ENCODE results near the gene SPEN.
"Not testable (repeated sequence)": the region's sequence is repeated elsewhere in the genome, so short reads cannot be mapped to it uniquely, and the experiment has no call there.

The SPEN gene

DNA sequence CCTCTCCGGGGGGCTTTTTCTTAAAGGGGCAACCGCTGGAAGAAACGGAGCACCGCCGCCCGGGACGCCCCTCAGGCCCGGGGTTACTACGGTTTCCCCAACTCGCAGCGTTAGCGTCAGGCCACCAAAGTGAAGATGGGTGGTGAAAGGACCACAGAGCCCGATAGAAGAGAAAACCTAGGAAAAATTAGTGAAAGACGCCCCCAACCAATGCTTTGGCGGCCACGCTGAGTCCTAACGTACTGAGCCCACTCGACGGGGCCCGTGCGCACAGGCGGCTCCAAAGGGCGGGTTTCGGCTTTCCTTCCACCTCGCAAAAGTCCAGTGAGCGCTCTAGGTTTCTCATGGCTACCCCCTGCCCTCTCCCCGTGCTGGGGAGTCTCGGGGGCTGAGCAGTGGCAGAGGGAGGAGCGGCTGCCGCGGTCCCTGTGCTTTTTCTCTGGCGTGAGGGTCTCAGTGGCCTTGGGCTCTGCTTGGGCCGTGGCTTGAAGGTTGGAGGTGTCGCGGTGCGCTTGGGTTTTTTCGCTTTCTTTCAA, 12.2 kb upstream of the SPEN start:
- no peak for DNase-seq

DNA sequence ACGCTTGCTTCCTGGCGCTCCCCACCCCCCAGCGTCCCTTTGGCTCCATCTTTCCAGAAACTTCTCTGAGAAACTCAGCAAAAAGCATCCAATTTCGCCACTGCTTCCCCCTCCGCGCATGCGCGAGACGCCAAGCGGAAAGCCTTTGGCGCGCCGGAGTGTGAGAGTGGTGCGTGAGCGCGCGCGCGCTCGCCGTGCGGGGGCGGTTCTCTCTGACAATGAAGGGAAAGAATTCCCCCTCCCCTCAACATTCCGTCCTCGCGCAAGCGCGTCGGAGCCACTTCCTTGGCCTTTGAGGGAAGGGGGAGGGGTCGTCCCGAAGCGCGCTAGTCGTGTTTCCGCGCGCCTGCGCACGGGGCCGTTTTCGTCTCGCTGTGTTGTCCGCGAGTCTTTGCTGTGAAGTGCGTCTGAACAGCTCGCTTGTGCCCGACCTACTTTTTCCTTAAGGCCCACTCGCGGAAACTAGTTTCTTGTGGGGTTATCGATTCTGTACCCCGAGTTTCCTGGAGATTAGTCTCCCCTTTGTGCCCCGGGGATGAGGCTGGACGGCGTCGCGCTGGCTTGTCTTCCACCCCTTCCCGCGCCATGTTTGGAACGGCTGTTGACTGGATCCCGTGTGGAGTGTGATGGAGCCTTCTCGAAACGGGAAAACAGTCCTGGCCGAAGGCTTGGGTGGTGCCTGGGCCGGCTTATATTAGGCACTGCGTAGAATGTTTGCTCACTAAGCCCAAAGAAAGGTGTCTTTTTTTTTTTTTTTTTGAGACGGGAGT, 11.6 kb upstream of the SPEN start:
- DNase-seq, result peak; percentile 99

DNA sequence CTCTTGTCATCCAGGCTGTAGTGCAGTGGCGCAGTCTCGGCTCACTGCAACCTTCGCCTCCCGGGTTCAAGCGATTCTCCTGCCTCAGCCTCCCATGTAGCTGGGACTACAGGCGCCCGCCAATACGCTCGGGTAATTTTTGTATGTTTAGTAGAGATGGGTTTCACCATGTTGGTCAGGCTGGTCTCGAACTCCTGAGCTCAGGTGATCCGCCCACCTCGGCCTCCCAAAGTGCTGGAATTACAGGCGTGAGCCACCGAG, 11.1 kb upstream of the SPEN start:
- not testable (repeated sequence) for DNase-seq

DNA sequence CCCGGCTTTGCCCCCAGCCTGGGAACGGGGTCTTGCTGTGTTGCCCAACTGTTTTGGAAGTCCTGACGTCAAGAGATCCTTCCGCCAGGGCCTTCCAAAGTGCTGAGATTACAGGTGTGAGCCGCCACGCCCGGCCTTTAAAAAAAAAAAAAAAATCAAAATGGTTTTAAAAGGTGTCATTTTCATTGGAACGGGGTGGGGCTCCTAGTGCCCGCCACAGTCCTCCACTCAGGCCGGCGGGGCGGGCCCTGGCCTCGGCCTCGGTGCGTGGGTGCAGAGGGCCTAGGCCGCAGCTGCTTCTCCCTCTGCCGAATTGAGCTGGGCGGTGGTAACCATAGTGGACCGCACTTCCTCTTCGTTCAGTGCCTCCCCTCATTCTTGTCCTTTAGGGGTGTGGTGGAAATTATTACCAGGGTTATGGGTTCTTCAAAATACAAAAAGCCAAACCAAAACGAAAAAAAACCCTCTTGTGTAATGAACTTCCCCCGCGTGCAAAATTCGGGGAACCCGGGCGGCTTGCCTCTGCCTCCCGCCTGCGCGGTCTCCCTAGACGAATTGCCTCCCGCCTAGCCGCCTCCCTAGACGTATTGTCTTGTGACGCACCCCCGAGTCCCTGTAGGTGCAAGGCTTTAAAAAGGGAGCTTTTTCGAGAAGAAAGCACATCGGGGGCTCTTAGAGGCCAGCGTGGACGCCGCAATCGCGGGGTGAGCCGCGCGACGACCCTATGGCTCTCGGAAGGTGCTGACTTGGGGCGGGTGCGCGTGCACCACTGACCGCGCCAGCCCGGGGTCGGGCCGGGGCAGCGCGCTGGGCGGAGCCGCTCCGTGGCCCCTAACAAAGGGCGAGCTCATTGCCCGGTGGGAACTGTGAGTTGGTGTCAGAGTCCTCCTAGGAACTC, 10.5 kb upstream of the SPEN start:
- DNase-seq, result no peak

DNA sequence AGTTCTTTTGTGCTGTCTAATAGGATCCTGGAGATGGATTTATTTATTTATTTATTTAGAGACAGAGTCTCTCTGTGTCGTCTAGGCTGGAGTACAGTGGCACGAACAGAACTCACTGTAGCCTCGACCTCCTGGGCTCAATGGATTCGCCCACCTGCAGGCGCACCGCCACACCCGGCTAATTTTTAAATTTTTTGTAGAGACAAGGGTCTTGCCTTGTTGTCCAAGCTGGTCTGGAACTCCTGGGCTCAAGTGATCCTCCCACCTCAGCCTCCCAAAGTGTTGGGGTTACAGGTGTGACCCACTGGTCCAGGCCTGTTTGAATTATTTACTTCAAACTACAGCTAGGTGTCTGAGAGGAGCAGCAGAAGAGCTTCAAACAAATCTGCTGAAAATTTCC, 9.6 kb upstream of the SPEN start:
- DNase-seq, result no peak

DNA sequence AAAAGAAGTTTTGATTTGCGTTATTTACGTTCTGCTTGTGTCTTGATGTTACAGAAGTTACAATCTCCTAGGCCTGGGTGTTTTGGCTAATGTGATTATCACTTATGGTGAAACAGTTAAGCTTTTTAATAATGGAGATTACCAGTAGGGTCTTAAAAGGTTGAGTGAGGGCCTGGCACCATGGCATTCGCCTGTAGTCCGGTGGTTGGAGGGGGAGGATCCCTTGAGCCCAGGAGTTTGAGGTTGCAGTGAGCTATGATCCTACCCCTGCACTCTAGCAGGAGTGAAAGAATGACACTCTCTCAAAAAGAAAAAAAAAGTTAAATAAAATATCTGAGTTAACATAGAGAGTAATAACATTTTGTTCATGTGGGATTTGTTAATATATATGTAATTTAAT, 8.8 kb upstream of the SPEN start:
- no peak for DNase-seq

DNA sequence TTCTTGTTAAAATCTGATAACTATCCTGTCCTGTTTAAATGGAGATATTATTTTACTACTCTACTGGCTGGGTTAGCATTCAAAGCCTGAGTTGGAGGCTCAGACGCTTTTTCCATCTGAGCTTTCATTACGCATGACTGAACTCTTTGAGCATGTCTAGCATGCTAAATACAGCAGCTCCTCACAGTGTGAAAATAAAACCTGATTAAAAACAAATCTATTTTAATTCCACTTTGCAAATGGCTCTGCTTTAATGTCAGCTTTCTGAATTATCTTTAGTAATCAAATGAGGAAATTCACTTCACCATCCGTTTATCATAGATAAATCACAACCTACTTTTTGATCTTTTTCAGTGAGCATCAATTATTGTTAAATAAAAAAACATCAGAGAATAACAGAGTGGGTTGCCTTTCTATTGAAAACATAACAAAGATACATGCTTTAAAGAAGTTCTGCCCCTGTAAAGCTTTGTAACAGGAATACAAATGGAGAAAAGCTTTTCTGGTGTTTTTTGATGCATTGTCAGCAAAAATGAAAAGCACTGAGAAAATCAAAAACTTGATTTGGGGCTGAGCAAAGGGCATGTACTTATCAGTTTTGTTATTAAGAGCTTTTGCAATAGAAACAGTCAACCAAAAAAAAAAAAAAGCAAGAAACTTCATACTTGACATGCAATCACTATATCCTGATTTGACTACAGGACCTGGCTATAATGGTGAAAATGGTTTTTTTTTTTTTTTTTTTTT, 3.5 kb upstream of the SPEN start:
- DNase-seq, result no peak

DNA sequence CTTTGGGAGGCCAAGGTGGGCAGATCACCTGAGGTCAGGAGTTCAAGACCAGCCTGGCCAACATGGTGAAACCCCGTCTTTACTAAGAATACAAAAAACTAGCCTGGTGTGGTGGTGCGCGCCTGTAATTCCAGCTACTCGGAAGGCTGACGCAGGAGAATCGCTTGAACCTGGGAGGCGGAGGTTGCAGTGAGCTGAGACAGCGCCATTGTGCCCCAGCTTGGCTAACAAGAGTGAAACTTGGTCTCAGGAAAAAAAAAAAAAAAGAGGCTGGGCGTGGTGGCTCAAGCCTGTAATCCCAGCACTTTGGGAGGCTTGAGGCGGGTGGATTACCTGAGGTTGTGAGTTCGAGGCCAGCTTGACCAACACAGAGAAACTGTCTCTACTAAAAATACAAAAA, 1.5 kb upstream of the SPEN start:
- DNase-seq, result not testable (repeated sequence)

DNA sequence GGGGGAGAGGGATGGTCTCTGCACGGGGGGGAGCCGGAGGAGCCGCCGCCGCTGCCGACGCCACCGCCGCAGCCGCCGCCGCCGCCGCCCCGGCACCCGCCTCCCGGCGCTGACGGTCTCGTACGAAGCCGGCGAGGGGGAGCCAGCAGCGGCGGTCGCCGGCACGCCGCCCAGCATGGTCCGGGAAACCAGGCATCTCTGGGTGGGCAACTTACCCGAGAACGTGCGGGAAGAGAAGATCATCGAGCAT, 311 bp downstream of the SPEN start:
- no peak for DNase-seq

DNA sequence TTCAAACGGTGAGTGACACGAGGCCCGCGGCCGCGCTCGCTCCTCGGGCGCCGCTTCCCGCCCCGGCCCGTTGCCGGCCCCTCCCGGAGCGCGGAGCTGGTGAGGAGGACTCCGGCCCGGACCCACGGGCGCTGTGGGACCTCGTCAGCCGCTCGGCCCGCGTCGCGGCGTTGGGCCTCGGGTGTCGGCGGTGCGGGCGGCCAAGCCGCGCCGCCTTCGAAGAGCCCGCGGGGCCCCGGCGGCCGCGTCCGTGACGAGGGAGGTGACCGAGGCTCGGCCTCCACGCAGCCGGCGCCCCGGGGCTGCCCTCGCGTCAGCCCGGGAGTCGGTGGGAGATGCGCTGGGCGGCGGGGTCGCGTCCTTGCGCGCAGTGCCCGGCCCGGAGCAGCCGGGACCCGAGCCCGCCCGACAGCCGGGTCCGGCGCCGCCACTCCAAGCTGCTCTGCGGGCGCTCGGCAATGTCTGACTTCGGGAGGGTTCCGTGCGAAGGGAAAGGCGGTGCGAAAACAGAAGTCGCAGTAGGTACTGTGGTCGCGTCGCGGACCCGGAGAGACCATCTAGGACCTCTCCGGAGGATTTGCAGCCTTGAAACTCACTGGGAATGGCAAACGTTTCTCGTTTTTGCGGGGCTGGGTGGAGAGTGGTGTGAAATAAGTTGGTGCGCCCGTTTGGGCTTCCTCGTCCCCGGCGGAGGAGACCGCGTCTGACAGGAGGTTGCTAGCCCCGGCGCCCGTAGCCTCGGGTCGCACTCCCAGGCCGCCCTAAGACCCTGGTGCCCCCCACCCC, 829 bp downstream of the SPEN start:
- peak; percentile 23 for DNase-seq

DNA sequence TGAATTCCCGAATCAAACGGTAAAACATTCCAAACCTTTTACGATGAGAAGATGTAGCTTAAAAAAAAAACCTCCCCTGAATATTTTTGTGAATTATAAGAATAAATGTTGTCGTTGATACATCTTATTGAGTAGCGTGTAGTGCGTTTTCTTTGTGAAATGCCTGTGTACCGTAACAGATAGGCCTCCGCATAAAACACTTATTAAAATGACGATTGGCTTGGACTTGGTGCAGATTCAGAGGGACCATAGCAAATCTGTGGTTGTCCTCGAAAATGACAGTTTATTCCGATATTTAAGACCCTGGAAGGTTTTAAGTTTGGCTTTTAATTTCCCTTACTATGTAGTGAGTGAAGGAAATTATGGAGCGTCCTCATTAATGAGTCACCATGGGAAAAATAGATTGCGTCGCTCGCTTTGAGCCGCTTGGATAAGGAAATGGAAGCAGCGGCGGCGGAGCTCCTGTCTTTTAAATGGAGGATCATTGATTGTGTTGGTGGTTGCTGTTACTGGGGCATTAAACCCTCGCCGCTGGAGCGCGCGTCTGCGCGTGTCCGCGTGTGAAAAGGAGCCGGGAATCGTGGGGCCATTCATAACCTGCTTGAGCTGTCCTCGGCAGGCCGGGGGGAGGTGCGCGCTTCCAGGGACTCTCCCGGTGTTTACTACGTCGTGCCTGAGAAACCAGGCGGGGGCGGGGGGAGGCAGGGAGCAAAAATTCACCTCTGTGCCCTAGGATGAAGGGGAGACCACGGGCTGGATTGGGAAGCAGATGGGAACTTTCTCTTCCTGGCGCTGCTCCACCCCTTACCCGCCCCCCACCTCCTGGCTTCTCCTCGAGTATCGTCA, 1.6 kb downstream of the SPEN start:
- peak; percentile 88 for DNase-seq

DNA sequence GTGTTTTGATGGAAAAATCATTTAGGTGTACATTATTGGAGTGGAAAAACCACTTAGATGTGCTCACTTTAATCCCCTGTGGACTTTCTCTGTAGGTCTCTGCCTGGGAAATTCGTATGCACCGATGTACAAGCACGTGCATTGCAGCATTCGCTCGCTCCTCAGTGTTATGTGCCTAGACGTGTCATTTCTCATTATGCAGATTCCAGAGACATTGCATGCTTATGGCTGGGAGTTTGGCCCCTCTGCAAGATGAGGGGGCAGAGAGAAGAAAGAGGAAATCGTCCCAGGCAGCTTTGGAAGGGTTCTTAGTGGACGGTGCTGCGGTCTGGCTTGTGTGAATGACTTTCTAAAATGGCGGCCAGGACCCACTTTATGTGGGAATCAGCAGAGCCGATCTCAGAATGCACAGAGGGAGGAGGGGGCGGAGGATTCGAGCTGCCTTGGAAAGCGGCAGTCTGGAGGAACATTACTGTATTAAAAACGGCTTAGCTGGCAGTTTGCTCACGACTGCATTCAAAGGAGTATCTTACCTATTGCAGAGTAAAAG, 2.3 kb downstream of the SPEN start:
- DNase-seq, result peak; percentile 76

DNA sequence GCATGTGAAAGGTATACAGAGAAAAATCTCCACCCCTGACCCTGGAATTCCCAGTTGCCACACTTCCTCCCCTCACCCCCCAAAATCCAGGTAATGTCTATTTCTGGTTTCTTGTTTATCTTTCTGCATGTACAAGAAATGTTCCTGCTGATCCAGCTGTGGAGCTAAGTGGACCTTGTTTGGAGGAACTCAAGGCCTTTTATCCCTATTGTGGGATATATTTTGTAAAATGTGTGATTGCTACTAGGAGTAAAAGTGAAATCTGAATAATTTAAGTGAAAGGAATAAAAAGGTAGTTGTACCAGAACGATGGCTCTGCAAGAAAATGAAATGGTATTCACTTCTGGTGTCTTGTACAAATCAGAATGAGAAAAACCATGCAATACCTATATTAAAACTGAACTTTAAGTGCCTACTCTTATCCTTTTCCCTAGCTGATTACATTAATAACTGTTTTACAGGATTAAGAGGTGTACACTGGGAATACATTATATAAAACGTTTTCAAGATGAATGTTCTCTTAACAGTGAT, 3.0 kb downstream of the SPEN start:
- DNase-seq, result no peak

DNA sequence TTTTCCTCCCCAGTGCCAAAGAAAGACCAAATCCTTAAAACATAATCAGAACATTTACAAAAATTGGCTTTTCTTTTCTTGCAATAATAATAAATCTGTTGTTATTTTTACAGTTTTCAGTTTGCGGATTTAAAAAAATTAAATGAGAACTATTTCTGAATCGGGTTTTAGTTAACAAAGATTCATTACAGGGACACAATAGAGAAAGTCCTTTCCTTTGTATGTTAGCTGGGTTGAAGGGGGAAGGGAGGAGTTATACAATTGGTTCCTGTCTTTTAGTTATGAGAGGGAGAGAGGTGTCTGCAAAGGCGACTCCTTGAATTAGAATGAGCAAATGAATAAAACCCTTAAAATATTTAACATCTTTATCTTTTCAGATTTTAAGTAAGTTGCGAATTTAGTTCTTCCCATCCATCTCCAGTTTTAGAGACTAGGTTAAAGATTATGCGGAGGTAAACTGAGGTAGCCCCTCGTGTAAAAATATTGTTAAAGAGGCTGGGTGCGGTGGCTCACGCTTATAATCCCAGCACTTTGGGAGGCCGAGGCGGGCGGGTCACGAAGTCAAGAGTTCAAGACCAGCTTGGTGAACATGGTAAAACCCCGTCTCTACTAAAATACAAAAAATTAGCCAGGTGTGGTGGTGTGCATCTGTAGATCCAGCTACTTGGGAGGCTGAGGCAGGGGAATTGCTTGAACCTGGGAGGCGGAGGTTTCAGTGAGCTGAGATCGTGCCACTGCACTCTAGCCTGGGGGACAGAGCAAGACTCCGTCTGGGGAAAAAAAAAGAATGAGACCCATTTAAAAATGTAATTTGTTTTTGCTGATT, 3.9 kb downstream of the SPEN start:
- DNase-seq, result no peak

DNA sequence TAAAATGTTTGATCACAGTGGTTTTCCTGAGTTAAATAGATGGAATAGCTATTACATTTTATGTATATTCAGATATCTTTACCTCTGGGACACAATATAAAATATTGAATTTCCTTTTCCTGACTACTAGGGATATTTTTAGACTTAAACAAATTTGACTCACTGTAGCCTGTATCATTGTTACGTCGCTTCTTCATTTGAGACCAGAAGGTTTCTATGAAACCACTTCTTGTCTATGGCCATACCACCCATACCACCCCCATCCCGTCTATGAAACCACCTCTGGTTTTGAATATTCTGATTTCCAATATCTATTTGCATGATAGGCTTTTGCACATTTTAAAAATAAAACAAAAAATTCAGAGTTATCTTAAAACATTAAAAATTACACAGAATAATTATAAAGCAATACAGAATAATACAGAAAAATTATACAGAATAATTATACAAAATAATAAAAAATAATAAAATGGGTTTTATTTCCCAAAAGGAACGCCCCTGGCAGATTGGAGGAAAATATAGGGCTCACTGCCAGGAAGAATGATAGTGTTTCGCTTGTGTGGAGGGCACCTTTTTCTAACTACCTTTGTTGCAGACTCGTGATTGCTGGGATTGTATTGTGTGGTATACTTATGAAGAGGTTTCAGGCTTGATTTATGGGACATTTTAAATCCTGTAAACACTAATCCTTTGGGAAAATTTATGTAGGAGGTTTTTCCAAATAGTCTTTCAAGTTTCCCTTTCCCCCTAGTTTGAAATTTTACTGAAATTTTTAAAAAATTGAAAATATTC, 4.7 kb downstream of the SPEN start:
- DNase-seq, result peak; percentile 28

DNA sequence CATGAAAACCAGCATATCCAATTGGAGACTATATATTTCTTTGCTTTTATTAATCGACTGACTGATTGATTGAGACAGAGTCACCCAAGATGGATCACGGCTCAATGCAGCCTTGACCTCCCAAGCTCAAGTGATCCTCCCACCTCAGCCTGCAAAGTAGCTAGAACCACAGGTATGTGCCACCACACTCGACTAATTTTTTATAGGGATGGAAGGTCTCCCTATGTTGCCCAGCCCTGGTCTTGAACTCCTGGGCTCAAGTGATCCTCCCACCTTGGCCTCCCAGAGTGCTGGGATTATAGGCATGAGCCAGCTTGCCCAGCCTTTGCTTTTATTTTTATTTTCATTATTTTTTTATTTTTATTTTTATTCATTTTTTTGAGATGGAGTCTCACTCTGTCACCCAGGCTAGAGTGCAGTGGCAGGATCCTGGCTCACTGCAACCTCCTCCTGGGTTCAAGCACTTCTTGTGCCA, 5.4 kb downstream of the SPEN start:
- DNase-seq, result no peak

DNA sequence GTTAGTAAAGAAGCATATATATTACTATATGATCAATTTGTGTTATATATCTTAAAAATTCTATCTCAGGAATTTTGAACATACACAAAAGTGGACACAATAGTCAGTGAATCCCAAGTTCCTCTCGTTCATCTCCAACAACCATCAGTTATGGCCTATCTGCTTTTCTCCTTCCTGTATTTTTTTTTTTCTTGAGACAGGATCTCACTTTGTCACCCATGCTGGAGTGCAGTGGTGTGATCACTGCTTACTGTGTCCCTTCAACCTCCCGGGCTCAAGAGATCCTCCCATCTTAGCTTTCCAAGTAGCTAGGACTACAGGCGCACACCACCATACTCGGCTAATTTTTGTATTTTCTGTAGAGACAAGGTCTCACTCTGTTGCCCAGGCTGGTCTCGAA, 9.4 kb downstream of the SPEN start:
- DNase-seq, result no peak

DNA sequence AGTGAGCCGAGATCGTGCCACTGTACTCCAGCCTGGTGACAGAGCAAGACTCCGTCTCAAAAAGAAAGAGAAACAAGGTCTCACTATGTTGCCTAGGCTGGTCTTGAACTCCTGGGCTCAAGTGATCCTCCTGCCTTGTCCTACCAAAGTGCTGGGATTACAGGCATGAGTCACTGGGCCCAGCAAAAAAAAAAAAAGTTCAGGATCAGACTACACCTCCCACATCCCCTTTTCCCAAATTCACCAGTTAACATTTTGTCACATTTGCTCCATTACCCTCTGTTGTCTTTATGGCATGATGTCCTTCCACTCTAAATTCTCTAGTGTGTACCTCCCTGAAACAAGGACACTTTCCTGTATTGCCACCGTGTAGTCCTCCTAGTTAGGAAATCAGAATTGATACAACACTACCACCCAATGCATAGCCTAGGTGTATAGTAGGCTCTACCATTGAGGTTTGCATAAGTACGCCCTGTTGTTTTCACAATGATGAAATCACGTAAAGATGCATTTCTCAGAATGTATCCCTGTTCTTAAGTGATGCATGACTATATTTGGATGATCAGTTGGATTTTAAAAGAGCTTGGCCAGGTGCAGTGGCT, 10.7 kb downstream of the SPEN start:
- DNase-seq, result no peak

Data from fibroblast of skin of right biceps (primary cell).